ENCODE measurements around the gene ALAS1. TPM values are rescaled to one million over a fixed set of nuclear protein-coding genes. Genes with fewer than 3 reads are reported as not detected.

The ALAS1 gene
- total and polyA plus RNA-seq, 9 of the 15 experiments (the other 6 are each of a cell fraction or from before 2014, with no cell fraction given) = 21.4 to 49.5 (median 34.4) TPM

DNA sequence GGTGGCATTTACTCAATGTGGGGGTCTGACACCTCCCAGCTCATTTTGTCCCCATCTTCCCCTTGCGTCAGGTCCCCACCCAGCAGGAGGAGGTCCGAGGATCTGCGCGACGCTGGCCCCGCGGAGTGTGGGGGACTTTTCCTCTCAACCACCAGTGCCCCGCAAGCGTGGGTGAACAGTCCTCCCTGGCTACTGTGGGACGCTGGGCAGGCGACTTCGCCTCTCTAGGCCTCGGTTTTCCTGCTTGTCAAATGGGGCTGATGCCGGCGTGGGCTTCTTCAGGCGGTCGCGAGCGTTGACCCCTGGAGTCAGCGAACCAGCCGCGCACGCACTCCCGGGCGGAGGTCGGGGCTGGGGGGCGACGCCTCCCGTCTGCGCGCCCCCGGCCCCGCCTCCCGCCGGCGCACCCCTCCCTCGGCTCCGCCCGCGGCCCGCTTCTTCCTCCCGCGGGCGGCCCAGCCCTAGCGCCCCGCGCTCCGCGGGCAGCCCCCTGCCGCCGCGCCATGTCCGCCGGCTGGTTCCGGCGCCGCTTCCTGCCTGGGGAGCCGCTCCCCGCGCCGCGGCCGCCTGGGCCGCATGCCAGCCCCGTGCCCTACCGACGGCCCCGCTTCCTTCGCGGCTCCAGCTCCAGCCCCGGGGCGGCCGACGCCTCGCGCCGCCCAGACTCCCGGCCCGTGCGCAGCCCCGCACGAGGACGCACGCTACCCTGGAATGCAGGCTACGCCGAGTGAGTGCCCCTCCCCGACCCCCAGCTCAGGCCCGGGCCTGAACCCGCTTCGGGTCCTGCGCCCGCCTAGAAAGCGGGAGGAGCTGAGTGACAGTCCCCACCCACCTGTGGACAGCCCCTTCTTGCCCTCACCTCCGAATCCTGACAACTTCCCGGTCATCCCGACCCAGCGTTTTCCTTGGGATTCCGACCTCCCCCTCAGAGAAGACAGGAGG, 47.6 kb downstream of the ALAS1 start, which contains the start of gene PPM1M (continued):
- TF ChIP-seq, protein P1, sequence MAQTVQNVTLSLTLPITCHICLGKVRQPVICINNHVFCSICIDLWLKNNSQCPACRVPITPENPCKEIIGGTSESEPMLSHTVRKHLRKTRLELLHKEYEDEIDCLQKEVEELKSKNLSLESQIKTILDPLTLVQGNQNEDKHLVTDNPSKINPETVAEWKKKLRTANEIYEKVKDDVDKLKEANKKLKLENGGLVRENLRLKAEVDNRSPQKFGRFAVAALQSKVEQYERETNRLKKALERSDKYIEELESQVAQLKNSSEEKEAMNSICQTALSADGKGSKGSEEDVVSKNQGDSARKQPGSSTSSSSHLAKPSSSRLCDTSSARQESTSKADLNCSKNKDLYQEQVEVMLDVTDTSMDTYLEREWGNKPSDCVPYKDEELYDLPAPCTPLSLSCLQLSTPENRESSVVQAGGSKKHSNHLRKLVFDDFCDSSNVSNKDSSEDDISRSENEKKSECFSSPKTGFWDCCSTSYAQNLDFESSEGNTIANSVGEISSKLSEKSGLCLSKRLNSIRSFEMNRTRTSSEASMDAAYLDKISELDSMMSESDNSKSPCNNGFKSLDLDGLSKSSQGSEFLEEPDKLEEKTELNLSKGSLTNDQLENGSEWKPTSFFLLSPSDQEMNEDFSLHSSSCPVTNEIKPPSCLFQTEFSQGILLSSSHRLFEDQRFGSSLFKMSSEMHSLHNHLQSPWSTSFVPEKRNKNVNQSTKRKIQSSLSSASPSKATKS (CRISPR knock-in tag; IDR thresholded peaks at IDR 0.05) = no peak
- TF ChIP-seq TAF7 (tag; IDR thresholded peaks at IDR 0.05) = no peak
- TF ChIP-seq, protein P2, sequence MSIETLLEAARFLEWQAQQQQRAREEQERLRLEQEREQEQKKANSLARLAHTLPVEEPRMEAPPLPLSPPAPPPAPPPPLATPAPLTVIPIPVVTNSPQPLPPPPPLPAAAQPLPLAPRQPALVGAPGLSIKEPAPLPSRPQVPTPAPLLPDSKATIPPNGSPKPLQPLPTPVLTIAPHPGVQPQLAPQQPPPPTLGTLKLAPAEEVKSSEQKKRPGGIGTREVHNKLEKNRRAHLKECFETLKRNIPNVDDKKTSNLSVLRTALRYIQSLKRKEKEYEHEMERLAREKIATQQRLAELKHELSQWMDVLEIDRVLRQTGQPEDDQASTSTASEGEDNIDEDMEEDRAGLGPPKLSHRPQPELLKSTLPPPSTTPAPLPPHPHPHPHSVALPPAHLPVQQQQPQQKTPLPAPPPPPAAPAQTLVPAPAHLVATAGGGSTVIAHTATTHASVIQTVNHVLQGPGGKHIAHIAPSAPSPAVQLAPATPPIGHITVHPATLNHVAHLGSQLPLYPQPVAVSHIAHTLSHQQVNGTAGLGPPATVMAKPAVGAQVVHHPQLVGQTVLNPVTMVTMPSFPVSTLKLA (conservative IDR thresholded peaks at IDR 0.05) = no peak
- TF ChIP-seq SIX5 (IDR thresholded peaks at IDR 0.05; ENCODE audit: borderline replicate concordance in 1 of 2, insufficient read depth in 1 of 2, low read depth in 1 of 2, low read length in 2 of 2) = no peak
- TF ChIP-seq, protein P3, sequence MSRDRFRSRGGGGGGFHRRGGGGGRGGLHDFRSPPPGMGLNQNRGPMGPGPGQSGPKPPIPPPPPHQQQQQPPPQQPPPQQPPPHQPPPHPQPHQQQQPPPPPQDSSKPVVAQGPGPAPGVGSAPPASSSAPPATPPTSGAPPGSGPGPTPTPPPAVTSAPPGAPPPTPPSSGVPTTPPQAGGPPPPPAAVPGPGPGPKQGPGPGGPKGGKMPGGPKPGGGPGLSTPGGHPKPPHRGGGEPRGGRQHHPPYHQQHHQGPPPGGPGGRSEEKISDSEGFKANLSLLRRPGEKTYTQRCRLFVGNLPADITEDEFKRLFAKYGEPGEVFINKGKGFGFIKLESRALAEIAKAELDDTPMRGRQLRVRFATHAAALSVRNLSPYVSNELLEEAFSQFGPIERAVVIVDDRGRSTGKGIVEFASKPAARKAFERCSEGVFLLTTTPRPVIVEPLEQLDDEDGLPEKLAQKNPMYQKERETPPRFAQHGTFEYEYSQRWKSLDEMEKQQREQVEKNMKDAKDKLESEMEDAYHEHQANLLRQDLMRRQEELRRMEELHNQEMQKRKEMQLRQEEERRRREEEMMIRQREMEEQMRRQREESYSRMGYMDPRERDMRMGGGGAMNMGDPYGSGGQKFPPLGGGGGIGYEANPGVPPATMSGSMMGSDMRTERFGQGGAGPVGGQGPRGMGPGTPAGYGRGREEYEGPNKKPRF (IDR thresholded peaks at IDR 0.05; ENCODE audit: low read depth, low read length) = no peak
- TF ChIP-seq, protein P4, sequence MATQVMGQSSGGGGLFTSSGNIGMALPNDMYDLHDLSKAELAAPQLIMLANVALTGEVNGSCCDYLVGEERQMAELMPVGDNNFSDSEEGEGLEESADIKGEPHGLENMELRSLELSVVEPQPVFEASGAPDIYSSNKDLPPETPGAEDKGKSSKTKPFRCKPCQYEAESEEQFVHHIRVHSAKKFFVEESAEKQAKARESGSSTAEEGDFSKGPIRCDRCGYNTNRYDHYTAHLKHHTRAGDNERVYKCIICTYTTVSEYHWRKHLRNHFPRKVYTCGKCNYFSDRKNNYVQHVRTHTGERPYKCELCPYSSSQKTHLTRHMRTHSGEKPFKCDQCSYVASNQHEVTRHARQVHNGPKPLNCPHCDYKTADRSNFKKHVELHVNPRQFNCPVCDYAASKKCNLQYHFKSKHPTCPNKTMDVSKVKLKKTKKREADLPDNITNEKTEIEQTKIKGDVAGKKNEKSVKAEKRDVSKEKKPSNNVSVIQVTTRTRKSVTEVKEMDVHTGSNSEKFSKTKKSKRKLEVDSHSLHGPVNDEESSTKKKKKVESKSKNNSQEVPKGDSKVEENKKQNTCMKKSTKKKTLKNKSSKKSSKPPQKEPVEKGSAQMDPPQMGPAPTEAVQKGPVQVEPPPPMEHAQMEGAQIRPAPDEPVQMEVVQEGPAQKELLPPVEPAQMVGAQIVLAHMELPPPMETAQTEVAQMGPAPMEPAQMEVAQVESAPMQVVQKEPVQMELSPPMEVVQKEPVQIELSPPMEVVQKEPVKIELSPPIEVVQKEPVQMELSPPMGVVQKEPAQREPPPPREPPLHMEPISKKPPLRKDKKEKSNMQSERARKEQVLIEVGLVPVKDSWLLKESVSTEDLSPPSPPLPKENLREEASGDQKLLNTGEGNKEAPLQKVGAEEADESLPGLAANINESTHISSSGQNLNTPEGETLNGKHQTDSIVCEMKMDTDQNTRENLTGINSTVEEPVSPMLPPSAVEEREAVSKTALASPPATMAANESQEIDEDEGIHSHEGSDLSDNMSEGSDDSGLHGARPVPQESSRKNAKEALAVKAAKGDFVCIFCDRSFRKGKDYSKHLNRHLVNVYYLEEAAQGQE (IDR thresholded peaks at IDR 0.05; ENCODE audit: borderline replicate concordance) = no peak
- TF ChIP-seq, protein P4 (CRISPR knock-in tag; IDR thresholded peaks at IDR 0.05; ENCODE audit: low read depth) = no peak
- TF ChIP-seq NRF1 (conservative IDR thresholded peaks at IDR 0.05 in 1 of 2, IDR thresholded peaks at IDR 0.05 in 1 of 2) = peak; percentile 19 to 48; a peak in 2 of 4 replicates
- no peak for TF ChIP-seq RHOXF2B (CRISPR knock-in tag; conservative IDR thresholded peaks at IDR 0.05)

All from K562 (cell line).